Femur (tissue), 1 donor: ENCODE data around the gene CRACDL.

Experiments
- DNase-seq: peaks from one replicate; pipeline ENCODE4 v3.0.0-alpha.2; 2017

The CRACDL gene

DNA sequence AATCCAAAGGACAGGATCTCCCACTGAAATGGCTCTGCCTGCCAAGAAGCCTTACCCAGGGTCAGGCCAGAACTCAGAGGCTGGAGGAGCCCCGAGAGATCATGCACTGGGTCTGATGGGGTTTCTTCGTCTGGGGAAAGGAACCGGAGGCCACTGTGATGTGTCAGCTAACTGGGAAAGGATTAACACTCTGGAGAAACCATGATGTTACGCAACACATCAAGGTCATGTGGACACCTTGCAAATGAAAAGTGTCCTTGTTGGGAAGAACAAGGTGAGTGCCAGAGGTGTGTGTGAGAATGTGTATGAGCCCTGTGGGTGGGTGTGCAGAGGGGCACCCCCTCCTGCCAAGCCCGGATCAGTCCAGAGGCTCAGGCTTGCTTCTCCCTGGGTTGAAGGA lies 86.9 kb downstream of the CRACDL start:
- no peak for DNase-seq

DNA sequence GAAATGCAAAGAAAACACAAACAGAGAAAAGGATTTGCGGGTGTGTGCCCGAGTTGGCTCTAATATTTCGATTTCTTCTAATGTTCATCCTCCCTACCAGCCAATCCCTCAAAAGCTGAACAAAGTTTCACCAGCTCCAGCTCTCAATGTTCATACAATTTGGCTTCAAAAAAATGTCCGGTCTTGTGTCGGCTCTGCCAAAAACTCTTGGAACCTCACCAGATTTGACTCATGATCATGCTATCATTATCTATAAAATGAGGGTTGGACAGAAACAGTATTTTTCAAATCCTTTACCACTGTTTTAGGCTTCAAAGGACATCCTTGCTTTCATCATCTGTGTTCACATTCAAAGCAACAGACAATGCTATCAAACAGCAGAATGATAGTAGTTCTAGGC lies 88.2 kb downstream of the CRACDL start:
- DNase-seq, result no peak

DNA sequence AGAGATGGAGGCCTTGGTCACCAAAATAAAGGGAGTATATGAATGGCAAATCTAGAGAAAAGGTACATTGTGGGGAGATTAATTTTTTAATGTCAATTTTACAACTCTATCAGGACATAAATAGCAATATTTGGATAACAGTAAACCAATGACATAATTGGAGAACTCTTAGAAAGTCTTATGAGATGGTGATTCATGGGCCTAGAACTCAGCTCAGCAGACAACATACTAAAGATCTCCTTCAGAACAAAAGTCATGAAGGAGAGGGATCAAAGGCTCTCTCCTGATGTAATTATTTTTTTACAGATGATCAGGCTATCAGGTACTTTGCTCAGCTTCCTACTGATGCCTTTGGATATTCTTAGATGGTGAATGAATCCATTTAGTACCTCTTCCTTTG lies 90.0 kb downstream of the CRACDL start:
- no peak for DNase-seq

DNA sequence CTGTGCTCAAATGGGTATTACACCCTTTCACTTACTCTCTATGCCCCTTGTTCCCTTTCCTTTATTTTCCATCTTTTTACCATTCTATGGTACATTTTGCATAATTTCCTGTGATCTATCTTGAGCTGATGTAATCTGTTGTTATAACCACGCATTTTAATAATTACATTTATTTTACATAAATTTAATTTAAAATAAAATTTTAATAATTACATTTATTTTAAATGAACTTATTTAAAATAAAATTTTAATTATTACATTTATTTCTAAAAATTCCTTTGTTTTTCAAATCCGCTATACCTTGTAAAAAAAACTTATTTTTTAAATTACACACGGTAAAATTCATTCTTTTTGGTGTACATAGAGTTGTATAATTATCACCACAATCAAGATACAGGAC lies 93.9 kb downstream of the CRACDL start:
- DNase-seq, result no peak

DNA sequence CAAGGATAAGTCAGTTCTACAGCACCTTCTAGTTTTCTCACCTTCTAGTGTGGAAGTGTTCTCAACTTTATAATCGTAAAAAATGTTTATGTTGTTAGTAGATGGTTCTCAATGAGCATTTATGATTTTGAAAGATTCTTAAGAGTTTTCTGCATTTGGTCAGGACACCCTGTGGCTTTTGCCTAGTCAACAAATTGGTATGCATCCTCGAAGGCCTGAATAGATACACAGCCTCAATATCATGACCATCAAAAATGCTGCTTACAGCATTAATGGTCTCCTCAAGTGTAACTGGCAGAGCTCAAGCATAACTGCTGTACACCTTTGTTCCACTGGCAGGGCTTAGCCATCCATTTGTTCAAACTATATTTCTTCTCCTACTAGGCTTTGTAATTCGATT lies 96.7 kb downstream of the CRACDL start:
- DNase-seq, result no peak

DNA sequence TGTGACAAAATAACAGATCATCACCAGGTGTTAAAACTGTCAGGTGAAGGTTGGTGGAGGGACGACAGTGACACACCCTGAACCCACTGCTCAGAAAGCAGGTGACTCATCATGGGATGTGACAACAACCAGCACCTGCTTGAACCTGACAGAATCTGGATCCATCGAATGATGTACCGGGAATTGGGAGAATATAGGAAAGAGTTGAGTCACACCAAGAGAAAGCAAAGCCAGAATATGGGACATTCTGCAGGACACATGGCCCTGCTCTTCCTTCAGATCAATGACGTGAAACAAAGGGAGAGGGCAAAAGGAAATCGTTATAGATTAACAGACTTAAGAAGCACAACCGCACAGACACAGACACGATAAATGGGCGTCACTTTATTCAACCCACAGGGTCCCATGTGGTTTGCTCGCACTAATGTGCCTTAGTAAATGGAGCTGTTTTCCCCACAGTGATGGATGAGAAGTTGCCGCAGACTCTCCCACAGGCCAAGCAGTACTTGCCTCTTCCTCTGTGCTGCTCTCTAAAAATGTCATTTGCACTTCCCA lies 100.1 kb downstream of the CRACDL start:
- DNase-seq, result no peak

DNA sequence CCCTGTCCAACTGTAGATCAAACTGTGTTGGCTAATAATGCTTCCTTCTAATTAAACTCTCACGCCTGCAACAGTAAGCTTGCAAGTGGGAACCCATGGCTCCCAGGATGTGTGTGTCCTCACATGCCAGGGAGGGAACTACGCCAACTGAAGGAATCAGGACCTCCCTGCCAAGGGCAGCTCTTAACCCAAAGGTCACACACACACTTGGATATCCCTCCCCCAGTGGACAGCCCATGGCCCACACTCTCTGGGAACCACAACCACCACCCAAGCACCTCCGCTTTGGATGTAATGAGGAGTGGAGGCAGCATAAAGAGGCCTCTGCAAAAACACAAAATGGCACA lies 102.1 kb downstream of the CRACDL start:
- DNase-seq, result no peak

DNA sequence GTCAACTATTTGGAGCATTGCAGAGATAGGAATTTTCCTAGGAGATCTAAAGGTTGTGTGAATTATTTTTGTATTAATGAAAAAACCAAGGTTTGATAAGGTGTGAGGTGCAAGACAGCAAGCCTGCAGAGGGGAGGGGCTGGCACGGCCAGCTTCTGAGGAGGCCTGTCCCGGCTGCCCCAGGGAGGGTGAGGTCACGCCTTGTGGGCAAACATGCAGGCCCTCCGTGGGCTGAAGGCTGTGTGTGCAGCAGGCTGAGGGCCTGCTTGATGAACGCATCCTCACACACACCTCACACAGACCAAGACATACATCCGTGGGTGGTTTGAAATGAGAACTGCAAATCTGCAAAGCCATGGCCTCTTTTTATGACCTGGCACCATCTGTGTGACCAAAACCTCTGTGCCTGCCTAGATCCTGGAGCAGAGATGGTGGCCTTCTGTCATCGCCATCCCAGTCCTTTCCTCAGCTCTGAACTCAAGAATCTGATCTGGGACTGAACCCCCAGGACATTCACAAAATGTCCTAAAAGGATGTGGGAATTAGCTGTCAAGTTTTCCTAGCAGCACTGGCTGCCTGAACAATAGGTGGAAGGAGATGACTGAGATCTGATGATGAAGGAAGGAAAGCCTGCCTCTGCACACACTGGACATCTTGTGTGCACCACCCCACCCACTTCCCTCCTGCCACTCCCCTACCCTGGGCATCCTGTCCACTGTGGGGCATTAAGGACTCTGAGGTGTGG lies 102.7 kb downstream of the CRACDL start:
- DNase-seq, result no peak

DNA sequence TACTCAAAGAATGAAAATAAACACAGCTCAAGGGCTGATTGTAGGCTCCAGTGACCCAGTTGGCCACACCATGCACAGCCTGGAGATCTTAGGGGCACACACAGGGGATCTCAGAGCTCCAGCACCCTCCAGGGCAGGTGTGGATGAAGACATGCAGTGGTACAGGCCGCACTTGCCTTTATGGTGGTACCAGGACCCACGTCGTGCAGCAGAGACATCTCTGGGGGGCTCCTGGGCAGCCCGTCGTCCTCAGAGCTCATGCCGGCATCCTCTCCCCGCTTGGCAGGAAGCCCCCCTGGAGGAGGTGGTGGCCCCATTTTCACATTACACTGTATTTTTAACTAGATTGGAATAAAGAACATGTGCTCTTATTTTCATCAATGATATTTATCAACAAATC lies 103.9 kb downstream of the CRACDL start:
- DNase-seq, result no peak

DNA sequence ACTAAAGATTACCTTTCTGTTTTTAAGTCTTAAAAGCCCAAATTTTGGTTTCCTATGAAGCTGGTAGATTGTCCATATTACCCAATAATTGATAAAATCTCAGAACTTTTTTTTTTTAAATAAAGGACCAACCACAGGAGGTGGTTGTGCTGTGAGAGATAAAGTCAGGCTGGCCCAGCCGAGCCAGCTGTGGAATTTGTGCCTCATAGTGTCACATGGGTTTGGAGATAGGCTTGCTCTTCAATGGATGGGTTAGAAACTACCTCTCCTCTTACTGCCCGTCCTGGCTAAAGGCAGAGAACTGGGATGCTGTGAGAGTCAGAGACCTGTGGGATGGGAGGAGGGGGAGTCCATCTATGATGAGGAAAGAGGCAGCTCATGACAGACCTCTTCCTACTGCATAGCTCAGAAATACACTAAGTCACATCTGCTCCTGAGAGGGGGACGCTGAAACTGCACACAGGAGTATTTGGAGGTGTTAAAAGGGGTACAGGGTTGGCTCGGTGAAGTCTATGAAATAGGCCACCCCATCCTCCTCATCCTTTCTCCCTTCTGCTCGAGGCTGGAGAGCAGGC lies 105.4 kb downstream of the CRACDL start:
- no peak for DNase-seq

DNA sequence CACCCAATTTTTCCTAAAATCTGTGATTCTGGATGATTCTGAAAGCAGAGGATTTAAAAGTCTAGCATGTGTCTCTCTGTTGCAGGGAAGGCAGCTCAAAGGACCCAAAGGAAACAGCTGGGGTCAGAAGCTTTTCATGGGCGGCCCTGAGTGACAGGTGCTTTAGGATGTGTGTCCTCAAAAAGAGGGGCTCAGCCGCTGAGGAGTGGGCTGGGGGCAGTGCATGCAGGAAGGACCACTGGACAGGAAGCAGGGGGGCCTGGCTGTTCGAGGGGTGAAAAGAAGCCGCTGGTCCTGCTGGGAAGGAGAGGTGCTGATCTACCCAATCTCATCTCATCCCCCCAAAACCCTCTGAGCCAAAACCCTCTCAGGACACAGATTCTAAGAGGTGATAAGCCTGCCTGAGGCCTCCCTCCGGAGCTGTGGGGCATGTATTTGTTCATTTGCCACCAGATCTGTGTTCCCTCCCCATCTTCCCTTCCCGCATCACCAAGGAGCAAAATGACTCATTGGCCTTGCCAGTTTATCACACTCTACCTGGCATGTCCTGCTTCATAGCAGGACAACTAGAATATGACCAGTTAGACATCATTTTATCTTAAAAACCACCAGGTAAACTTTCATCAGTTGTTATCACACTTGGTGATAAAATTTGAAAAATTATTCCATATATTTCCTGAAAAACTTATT lies 106.3 kb downstream of the CRACDL start:
- DNase-seq, result no peak

DNA sequence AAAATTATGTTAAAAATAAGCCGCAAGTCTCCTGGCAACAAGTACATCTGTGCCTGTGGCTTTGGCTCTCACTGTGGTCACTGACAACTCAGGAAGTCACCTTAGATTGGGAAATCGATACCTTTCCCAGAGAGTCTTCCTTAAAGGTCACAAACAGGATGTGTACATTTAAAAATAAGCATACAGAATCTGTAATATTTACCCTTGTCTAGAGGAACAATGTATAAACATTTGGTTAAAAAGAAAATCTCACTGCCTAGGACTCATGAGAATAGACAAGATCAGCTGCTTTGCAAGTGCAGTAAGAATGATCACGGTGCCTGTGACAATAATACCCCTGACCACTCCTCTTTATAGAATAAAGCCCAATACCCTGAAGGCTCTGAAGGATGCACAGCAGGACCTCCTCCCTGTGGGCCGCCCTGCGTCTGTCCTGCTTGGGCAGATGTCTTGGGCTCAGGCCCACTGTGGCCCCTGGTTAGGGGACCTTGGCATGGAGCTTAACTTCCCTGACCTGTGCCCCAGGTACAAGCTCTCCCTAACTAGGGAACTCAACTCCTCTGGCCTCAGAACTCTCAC lies 107.1 kb downstream of the CRACDL start:
- DNase-seq, result no peak

DNA sequence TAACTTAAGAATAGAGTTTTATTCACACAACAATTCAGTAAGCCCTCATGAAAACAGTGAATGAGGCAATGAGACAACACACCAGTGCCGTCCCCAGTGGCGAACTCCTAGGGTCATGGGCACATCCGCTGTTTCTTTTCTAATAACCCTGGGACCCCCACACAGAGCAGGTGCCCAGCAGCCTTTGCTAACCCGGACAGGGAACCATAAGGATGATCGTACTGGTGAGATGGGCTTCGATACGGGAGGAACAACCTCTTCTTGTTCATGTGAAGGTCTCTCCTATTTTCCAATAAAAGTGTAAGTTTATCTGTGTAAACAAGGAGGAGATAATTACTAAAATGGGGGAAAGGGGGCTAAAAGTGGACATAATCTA lies 107.7 kb downstream of the CRACDL start:
- DNase-seq, result no peak

DNA sequence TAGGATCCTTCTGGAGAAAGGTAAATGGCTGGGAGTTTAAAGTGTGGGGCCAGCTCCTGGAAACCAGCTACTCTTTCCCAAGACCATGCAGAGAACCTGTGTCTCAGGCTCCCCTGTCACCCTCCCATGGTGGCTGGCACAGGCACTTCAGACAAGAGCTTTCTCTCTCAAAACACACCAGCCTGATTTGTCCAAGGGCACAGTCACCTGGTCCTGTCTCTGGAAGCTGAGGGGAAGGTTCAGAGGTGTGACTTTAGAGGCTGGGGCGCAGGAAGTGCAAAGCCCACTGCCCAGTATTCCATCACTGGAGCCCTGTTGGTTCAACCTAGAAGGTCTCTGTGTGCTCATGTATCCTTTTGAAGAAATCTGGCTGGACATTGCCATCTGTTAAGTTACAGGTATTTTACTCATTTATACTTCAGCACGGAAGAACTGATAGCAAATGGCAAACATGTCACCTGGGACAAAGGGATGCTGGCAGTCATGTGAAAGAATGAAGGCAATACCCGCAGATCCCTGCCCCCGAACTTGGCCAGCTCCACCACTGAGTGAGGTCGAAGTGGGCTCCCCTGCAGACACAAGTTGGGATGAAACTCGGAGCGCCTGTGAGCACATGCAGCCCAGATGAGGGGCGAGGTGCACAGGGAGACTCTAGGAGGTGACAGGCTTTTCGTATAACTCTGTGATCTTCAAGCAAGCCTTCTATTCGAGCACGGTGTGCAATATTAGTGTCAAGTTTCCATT lies 108.2 kb downstream of the CRACDL start:
- DNase-seq, result no peak

DNA sequence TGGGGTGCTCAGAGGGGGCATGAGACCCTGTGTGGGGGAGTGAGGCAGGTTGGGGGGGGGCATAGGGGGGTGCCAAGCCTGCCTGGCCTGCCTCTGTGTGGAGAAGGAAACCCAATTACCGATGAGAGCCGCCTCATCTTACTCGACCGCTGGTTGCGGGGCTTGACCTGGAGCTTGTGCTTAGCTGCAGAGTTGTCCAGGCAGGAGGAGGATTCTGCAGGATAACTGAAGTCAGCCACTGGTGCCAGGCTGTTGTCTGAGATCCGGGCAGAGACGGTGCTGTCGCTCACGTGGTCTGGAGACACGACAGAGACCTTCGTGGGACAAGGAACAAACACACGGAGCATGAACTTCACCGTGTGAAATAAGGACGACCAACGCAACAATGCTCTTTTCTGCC lies 109.2 kb downstream of the CRACDL start:
- DNase-seq, result no peak

DNA sequence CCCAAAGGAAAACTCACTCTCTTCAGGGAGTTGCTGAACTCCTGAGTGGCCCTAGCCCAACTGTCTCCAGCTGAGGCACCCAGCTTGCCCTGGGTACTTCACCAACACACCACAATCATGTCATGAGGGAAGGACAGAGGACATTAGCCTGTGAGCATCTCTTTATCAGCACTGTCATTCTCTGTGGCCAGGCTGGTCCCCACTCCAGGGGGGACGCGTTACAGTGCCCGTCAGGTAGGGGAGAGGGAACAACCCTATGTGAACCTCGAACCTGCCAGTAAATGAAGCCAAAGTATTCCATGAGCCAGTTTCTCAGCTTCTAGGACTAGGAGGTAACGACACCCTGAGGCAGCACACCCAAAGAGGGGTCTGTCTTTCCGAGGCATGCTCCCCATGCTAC lies 110.2 kb downstream of the CRACDL start:
- no peak for DNase-seq

DNA sequence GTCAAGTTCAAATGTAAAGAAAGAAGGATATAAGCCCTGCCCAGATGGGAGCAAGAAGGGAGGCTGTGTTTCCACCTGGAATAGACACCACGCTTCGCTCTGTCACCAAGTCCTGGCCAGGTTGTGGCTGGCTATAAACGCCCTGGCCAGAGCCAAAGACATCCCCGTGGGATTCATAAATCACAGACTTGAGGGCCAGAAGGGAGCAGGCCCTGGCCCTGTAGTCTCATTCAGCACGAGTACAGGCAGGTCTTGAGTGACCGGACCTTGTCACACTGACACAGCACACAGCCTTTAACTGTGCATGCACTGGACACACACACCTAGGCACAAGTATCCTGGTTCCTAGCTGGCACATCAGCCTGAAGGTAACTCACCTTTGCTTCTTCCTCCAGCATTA lies 110.6 kb downstream of the CRACDL start:
- DNase-seq, result no peak

DNA sequence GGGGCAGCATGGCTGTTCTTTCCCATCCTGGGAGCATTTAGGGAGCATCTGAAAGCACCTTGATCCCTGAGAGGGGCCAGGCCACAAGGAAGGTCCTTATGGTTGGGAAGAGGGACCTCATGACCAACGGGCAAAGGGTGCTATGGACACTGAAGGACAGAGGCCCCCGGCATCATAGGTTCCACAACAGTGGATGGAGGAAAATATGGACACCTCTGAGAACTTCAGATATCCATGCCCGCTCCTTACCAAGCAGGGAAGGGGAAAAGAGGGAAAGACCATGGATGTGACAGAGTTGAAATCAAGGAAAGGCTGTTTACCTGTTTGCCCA lies 111.0 kb downstream of the CRACDL start:
- DNase-seq, result no peak

DNA sequence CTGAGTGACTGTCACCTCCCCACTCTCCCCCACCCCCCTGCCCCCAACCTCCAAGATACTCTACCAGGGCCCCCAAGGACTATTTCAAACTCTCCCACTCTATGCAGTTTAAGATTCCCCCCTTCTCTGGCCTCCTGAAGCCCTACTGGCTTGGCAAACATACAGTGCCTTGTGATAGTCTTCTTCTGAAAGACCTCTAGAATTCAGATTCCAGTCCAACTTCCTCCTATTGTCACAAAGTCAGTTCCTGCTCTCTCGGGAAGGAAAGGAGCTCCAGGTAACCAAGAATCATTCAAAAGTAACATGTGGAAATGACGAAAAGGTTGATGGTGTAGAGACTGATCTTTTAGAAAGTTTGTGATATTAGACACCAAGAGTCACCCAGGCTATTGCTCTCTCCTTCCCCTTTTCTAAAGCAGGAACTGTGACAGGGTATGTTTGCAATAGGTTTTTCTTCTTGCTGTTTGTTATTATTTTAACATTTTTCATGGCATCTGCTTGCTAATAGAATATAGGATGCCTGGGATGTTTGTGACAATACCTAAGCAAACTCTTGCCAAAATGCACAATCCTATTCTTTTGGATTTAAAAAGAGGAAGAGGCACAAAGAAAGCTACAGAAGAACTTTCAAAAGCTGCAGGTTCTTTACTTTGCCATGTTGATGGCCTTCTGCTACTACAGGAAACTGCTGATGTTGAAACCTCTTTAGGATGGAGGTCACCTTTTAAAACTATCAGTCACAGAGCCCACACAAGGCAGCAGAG lies 111.6 kb downstream of the CRACDL start:
- DNase-seq, result no peak

DNA sequence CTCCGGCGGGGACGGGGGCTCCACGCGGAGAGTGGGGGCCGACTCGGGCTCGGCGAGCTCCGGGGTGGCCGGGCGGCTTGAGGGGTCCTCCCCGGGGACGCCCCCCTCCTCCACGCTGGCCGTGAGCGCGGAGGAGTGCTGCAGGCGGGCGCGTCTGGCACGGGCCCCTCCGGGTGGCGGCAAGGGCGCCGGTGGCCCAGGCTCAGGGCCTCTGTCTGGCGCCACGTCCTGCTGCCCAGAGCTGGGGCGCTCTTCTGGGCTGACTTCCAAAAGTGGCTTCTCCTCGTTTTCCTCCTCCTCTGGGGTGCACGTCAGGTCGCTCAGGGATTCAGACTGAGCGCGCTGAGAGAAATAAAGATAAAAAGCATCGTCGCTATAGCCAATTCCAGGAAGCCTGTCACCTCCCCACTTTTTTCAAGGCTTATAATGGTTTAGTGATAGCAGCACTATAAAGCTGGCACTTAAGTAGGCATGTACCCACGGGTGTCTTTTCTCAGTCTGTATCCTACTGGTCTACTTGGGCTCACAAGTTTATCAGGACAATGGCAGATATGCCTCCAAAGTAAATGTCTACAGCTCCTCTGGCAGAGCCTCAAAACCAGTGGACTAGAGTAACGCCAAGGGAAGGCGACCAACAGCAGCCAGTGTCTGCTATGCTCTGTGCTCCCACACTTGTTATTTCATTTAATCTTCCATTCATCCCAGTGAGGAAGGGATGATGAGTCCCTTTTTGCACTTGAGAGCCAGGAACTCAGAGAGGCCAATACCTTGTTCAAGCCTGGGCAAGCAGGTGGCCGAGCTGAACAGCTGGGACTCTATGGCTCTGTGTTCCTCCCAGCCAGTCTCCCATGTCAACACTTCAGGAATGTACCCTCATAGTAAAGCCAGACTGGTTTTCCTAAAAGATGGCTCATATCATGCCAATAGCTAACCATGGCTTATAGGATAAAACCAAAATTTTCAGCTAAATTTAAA lies 112.5 kb downstream of the CRACDL start:
- no peak for DNase-seq
